ENCODE data around the gene PAQR6.

Gene PAQR6

DNA sequence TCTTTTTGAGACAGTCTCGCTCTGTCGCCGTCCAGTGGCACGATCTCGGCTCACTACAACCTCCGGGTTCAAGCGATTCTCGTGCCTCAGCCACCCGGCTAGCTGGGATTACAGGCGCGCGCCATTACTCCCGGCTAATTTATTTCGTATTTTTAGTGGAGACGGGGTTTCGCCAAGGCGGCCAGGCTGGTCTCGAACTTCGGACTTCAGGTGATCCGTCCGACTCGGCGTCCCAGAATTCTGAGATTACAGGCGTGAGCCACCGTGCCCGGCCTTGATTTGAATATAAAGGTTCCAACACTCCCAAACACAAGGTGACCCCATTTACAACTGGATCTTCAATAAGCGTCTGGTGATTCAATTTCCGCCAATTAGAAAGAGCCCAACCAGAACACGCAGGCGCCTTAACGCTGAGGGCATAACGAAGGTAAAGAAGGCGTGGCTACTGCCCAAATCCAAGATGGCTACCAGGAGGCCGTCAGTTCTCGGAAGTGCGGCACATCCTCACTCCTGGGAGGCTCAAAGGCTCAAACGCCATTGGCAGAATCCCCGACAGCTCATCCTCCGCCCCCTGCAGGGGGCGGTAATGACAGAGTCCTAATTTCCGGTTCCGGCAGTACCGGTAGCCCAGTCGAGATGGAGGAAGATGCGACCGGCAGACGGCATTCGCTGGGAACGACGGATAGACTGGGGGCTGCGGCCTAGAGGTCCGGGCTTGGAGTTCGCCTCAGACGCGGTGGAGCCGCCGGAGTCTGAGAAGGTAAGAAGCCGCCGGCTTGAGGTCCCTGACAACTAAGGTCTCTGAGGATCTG, 54.2 kb downstream of the PAQR6 start, which contains the start of gene SLC25A44:
SLC25A44 (plus strand) TSS at position 617 of the 812 bp plus-strand sequence. CDS start 5,744 bp downstream, outside the sequence.
- DNase-seq, result peak; percentile 98 to 100 (median 99)

Data from suppressor macrophage (primary cell).